GM18520 (cell line): Measurements from ENCODE around the gene TANGO2.

Experiments
- ATAC-seq: cut with Tn5 transposase; IDR thresholded peaks from one replicate; pipeline ENCODE4 v1.9.1; 2021; ENCODE audit not compliant: unreplicated experiment

Gene TANGO2

DNA sequence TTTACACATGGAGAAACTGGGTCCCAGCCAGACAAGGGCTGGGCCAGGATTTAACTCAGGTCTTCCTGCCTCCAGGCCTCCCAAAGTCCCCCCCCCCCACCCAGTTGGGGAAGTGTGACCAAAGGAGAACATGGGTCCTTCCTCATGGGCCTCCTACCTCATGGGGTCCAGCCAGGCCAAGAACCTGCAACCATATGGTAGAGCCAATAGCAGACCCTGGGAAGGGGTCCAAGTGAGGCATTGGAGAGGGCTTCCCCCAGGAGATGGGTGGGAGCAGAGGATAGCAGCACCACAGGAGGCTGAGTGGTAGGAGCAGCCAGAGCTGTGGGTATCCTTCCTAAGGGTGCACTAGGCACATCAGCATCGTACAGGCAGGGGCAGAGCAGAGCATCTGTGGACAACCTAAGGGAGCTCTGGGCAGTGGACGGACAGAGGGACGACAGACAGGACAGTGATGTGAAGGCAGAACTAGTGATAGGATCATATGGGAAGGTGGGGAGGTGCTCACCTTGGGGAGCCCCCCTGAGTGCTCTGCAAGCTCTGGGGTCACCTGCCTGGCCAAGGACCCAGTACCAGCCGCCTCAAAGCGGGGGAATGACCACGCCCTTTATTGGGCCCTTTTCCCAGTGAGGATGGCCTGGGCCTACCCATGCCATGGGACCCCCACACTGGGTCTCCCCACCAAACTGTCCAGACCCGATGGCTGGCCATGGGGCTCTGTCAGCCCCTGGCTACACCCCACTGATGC lies 8.7 kb upstream of the TANGO2 start:
- ATAC-seq = no peak

DNA sequence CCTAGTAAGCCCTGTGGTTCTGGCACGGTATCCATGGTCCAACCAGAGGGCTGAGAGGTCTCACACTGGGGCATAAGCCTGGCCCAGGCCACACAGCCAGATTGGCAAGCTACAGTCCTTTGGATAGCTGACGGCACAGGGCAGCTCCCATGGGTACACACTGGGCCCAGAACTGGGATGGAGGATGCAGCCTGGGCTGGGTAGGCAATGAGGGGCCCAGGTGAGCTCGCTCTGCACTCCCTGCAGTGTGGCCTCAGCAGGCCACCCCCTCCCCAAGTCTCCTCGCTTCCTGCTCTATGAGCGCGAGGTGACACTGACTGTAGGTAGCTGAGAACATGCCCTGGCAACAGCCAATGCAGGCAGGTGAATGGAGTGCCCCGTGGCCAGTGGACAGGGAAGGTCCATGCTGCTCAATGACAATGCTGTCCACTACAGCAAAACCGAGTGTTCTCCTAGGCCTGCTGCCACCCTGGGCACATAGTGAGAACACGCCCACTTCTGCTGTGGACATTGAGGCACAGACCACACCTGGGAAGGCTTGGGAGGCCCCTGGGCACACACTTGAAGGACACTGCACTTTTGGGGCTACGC lies 8.1 kb upstream of the TANGO2 start:
- ATAC-seq = no peak

GRCh38 chr22:20013382-20013871 lies 7.5 kb upstream of the TANGO2 start:
- ATAC-seq = no peak

GRCh38 chr22:20014526-20015186 lies 6.3 kb upstream of the TANGO2 start:
- ATAC-seq = no peak

GRCh38 chr22:20015187-20015625 lies 5.7 kb upstream of the TANGO2 start:
- no peak for ATAC-seq

GRCh38 chr22:20015971-20016733 lies 4.8 kb upstream of the TANGO2 start:
- ATAC-seq = no peak

DNA sequence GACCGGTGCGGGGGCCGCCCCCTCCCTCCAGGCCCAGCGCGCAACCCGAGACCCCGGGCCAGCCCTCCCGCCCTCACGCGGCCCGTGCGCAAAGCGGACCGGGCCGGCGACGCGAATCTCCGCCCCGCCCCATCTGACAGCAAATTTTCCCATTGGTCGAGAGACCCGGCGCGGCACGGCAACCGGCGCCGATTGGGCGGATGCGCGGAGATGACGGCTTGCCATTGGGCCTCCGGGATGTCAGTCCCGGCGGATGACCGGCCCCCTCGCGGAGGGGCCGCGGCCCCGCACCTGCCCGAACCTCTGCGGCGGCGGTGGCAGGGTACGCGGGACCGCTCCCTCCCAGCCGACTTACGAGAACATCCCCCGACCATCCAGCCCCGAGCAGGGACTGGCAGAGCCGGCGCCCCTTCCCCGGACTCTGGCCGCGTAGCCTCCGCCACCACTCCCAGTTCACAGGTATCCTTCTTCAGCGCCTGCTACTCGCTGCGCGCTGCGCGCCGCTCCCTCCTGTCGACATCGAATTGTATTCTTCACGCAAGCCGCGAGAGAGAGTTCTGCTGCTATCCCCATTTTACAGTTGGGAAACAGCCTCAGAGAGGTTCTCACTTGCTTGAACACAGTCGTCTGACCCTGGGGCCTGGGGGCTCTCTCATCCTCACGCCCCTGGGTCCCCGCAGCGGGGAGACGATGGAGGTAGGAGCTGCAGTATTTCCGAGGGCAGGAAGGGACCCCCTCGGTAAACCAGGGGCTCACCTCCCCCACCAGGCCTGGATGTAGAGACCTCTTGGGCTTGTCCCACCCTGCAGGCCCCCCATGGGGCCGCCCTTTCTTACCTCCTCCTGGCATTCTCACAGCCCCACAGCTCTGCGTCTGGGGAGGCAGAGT lies 3.9 kb upstream of the TANGO2 start, which contains the start of gene ARVCF:
ARVCF (minus strand) TSS at position 90 of the 888 bp plus-strand sequence. CDS start 26,029 bp downstream, outside the sequence.
- peak; percentile 48 for ATAC-seq

- no peak for ATAC-seq
Measured at GRCh38 chr22:20017622-20017958, 3.3 kb upstream of the TANGO2 start.

DNA sequence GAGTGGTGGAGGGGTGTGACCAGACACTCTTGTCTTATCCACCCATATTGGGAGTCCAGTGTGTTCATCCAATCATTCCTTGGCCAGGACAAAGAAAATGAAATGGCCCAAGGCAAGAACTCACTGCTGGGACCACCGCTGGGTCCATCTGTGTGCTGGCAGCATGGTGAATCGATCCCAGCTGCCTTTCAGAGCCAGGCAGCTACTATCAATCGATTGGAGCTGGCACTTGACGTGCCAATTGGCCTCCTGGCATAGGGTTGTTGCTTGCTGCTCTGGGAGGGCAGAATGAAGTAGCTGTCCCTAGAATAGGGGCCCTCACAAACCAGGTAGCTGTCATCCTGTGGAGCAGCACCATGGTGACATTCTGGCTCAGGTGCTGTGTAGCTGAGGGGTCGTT lies 2.9 kb upstream of the TANGO2 start:
- ATAC-seq = no peak

DNA sequence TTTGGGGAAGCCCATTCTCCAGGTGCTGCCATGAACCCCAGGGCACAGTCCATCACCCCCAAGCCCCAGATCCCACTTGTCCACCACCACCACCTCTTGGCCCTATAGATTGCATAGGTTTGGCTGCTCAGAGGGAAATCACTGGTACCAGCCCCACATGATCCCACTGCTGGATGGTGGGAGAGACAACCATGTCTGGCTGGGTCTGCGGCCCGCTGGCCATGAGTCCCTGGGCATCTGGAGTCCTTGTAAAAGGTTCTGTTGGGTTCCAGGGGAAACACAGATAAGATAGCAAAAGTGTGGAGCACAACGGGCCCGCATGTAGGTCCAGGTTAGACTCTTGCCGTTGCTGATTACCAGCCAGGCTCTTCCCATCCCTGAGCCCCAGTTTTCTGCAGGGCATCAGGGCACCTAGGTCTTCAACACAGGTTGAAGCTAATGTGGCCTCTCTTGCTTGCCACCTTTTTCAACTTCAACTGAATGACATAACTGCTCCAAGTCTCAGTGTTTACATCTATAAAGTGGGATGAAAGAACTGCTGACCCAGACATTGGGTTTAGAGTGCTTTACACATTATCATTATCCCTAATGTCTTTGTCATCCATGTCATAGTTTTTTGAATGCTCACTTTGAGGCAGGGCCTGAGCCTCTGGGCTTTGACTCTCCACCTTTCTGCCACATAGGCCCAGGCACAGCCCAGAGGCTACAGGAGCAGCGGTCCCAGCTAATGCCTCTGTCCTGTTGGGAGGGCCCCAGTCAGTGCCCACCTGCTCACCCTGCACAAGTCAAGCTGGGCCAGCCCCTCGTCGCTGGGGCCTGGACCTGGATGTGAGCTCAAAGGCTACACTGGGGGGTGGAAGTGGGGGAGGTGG lies 1.0 kb upstream of the TANGO2 start:
- ATAC-seq = no peak

- no peak for ATAC-seq
Measured at GRCh38 chr22:20021196-20022181, 579 bp downstream of the TANGO2 start.

GRCh38 chr22:20022231-20022977 lies 1.5 kb downstream of the TANGO2 start:
- no peak for ATAC-seq

DNA sequence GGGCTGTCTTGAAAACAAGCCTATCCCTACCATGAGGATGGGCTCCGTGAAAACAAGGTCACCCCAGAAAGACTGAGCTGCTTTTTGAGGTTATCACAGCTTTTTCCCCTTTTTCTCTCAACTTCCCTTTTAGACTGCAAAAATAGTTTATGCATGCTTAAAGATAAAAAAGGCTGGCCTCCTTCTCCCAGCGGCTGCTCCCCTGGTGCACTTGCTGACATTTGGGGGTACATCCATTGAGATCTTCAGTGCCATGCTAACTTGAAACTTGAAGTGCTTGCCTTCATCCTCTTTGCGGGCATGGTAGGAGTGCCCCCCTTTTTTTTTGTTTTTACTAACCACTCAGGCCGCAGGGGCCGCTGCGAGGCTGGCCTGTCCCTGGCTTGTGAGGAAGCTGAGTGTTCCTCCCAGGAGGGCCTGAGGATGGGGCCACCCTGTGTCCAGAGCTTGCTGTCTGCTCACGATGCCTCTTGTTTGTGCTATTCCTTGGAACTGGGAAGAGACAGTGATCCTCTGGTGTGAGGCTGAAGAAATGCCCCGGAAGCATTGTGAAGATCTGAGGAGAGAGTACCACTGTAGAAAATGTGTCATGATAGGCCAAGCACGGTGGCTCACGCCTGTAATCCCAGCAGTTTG lies 2.2 kb downstream of the TANGO2 start:
- ATAC-seq = no peak

DNA sequence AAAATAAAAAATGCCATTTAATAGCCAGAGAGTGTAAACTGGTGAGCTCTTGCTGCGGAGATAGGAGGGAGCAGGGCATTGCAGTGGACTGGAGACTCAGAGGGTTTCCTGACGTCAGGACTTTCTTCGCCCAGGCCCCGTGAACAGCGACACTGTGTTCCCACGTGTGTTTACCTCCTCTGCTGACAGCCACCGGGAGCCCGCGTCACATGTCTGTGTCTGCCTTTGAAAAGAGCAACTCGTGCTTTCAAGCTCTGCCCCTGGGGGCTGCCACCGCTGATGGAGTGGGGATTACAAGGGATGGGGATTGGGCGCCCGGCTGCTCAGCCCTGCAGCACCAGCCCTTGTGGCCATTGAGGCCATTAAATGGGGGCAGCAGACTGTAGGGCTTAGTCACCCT lies 3.3 kb downstream of the TANGO2 start:
- ATAC-seq = no peak

DNA sequence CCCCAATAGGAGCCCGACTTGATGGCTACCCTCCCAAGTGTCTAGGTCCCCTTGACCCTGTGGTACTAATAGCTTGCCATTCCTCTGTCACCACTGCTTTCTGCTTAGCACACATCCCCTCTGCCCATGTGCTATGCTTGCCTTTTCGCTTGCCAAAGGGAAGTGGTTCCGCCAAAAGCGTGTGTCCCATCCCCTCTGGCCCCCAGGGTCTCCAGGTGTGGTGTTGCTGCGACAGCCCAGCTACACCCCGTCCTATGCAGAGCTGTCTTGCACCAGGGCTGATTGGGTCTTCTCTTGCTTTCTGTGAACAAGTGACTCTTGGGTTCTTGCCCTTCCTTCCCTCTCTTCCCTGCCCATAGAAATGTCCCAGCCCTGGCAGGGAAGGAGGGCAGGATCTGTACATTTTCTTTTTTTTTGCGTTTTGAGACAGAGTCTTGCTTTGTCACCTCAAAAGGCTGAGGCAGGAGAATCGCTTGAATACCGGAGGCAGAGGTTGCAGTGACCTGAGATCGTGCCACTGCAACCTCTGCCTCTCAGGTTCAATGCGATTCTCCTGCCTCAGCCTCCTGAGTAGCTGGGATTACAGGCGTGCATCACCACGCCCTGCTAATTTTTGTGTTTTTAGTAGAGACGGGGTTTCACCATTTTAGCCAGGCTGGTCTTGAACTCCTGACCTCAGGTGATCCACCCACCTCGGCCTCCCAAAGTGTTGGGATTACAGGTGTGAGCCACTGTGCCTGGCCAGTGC lies 3.9 kb downstream of the TANGO2 start:
- no peak for ATAC-seq
